ENCODE data around the gene FBXO11.

Gene FBXO11

GRCh38 chr2:47872941-47873340 lies 33.4 kb downstream of the FBXO11 start:
- no peak for TF ChIP-seq CEBPB (IDR thresholded peaks at IDR 0.05)
- no peak for TF ChIP-seq TCF12 (IDR thresholded peaks at IDR 0.05; ENCODE audit: low read depth)
- no peak for TF ChIP-seq RAD21 (IDR thresholded peaks at IDR 0.05; ENCODE audit: low read depth)

DNA sequence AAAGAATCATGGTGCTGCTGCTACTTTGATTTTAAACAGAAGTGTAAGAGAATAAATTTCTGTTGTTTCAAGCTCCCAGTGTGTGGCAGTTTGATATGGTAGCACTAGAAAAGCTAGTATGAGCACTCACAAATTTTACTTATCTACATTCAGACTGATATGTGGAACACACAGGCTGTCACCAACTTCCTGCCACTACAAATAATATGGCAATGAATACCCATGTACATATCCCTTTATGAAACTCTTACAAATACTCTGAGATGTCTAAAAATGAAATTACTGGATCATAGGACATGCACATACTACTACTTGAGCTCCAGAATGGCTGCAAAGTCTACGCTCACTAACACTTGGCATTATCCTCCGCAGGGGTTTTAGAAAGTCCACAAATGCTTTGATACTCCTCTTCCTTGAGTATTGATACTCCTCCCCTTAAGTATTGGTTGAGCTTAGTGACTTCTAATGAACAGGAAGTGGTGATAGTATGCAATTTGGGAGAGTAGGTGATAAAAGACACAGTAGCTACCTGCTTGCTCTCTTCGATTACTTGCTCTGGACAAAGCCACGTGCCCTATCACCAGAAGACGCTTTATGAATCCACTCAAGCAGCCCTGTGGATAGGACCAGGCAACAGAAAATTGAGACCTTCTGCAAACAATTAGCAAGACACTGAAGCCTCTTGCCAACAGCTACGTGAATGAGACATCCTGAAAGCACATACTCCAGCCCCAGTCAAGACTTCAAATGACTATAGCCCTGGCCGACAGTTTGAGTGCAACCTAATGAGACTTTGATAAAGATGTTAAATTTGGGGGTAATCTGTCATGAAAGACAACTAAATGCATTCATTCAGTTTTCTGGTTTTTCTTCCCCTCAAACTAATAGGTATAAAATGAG lies 35.4 kb downstream of the FBXO11 start:
- TF ChIP-seq EGR1 (IDR thresholded peaks at IDR 0.05) (no peak), USF1 (IDR thresholded peaks at IDR 0.05) (no peak), CREB1 (IDR thresholded peaks at IDR 0.05; ENCODE audit: low read depth) (no peak), RAD21 (IDR thresholded peaks at IDR 0.05; ENCODE audit: low read depth) (no peak), TCF12 (IDR thresholded peaks at IDR 0.05; ENCODE audit: low read depth) (no peak), EP300 (IDR thresholded peaks at IDR 0.05; ENCODE audit: borderline replicate concordance) (no peak), TAF1 (IDR thresholded peaks at IDR 0.05; ENCODE audit: low read depth) (no peak)

- no peak for TF ChIP-seq TAF1 (IDR thresholded peaks at IDR 0.05; ENCODE audit: low read depth)
- TF ChIP-seq EP300 (IDR thresholded peaks at IDR 0.05; ENCODE audit: borderline replicate concordance) = no peak
- no peak for TF ChIP-seq REST (IDR thresholded peaks at IDR 0.05; ENCODE audit: low read depth)
- TF ChIP-seq, protein P1, sequence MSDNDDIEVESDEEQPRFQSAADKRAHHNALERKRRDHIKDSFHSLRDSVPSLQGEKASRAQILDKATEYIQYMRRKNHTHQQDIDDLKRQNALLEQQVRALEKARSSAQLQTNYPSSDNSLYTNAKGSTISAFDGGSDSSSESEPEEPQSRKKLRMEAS (IDR thresholded peaks at IDR 0.05) = no peak
- TF ChIP-seq RAD21 (IDR thresholded peaks at IDR 0.05; ENCODE audit: low read depth) = no peak
- TF ChIP-seq NFIC (IDR thresholded peaks at IDR 0.05) = no peak
- TF ChIP-seq FOXM1 (IDR thresholded peaks at IDR 0.05; ENCODE audit: borderline replicate concordance, low read depth) = no peak
- no peak for TF ChIP-seq TCF12 (IDR thresholded peaks at IDR 0.05; ENCODE audit: low read depth)
- TF ChIP-seq CEBPB (IDR thresholded peaks at IDR 0.05) = no peak
- no peak for TF ChIP-seq ZBTB7A (IDR thresholded peaks at IDR 0.05; ENCODE audit: low read depth)
- TF ChIP-seq EGR1 (IDR thresholded peaks at IDR 0.05) = no peak
- no peak for TF ChIP-seq USF1 (IDR thresholded peaks at IDR 0.05)
- no peak for TF ChIP-seq TEAD4 (IDR thresholded peaks at IDR 0.05)
- TF ChIP-seq YY1 (IDR thresholded peaks at IDR 0.05; ENCODE audit: low read depth) = no peak
- no peak for TF ChIP-seq CREB1 (IDR thresholded peaks at IDR 0.05; ENCODE audit: low read depth)
These were observed 36.3 kb downstream of the FBXO11 start for GRCh38 chr2:47869859-47870595.

DNA sequence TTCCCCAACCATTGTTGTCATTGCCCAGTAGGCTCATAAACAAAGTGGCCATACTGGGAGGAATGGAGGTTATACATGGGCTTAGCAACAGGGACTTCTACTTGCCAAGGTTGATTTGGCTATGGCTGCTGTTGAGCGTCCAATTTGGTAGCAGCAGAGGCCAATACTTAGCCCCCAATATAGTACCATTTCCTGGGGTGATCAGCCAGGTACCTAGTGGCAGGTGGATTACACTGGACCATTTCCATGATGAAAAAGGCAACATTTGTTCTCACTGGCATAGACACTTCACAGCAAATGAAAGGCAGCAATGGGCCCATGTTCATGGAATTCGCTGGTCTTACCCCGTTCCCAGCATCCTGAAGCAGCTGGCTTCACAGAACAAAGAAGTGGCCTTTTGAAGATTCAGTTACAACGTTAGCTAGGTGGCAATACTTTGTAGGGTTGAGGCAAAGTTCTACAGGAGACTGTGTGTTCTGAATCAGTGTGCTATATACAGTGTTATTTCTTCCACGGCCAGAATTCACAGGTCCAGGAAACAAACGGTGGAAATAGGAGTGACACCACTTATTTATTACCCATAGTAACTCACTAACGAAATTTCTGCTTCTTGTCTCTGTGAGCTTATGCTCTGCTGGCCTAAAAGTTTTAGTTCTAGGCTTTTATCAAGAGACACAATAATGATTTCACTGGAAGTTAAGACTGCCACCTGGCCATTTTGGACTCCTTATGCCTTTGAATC lies 37.5 kb downstream of the FBXO11 start:
- TF ChIP-seq CEBPB (IDR thresholded peaks at IDR 0.05) (no peak), EGR1 (IDR thresholded peaks at IDR 0.05) (no peak), YY1 (IDR thresholded peaks at IDR 0.05; ENCODE audit: low read depth) (no peak), EP300 (IDR thresholded peaks at IDR 0.05; ENCODE audit: borderline replicate concordance) (no peak), FOXM1 (IDR thresholded peaks at IDR 0.05; ENCODE audit: borderline replicate concordance, low read depth) (no peak), TAF1 (IDR thresholded peaks at IDR 0.05; ENCODE audit: low read depth) (no peak), REST (IDR thresholded peaks at IDR 0.05; ENCODE audit: low read depth) (no peak), ZBTB7A (IDR thresholded peaks at IDR 0.05; ENCODE audit: low read depth) (no peak)

GRCh38 chr2:47867205-47867604 lies 39.1 kb downstream of the FBXO11 start:
- TF ChIP-seq EP300 (IDR thresholded peaks at IDR 0.05; ENCODE audit: borderline replicate concordance) (no peak), CEBPB (IDR thresholded peaks at IDR 0.05) (no peak), NFIC (IDR thresholded peaks at IDR 0.05) (peak; percentile 77)

All from Ishikawa (cell line).